Measurements from ENCODE around the gene AMPD2. TPM values are rescaled to one million over a fixed set of nuclear protein-coding genes. Genes with fewer than 3 reads are reported as not detected.

The AMPD2 gene
- total and polyA plus RNA-seq, 5 donors = 8.4 to 26.1 (median 22.4) TPM

- DNase-seq (peak in 2 of 3 donors; percentile 14 to 78), ATAC-seq (peak in 1 of 2 donors; percentile 29)
- intact Hi-C loops (cut with DNase I) = loop anchor here in 3 of 4 donors (5.0 to 10.0 kb wide), 2 partner anchors 86 to 352 kb away; partner anchors contain the start of genes GNAI3 (in 2 of the 3) and AHCYL1 (in 1 of the 3)
- Histone ChIP-seq H3K4me1 (ENCODE audit: control insufficient read depth, insufficient read depth, low read length) (peaks cover 2% of the 10 kb centered on the region), H3K27ac (ENCODE audit: low read length) (no peak overlapping the region), H3K4me3 (ENCODE audit: low read length) (no peak overlapping the region), H3K27me3 (ENCODE audit: control insufficient read depth, insufficient read depth) (no peaks in the 10 kb centered on the region), H3K9me3 (ENCODE audit: control insufficient read depth, low read length) (no peaks in the 10 kb centered on the region)
- WGBS = 54% methylated on average over 5 of the region's 5 CpGs
Observed at GRCh38 chr1:109632671-109633346, 13.2 kb downstream of the AMPD2 start.

DNA sequence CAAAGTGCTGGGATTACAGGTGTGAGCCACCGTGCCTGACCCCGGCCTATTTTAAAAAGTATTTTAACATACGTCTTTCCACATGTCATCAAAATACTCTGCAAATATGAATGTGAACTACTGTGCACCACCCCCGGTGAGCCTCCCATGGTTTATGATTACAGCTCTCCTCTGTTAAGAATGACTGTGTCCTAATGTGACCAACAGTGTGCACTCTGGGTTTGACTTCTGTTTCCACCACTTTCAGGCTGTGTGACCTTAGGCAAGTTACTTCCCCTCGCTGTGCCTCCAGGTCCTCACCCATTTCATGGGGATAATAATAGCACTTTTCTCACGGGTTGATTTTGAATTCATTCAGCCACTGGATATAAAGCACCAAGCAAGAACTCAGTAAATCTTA is 14.7 kb downstream of the AMPD2 start:
- no peaks in the 10 kb centered on the region for H3K9me3 ChIP-seq (ENCODE audit: control insufficient read depth, low read length)
- peaks cover 2% of the 10 kb centered on the region for H3K4me1 ChIP-seq (ENCODE audit: control insufficient read depth, insufficient read depth, low read length)
- 80% methylated on average over 6 of the region's 6 CpGs for WGBS
- no peak overlapping the region for H3K27ac ChIP-seq (ENCODE audit: low read length)
- intact Hi-C loops (cut with DNase I) = loop anchor here in 3 of 4 donors (5.0 to 10.0 kb wide), 2 partner anchors 87 to 351 kb away; partner anchors contain the start of genes GNAI3 (in 2 of the 3) and AHCYL1 (in 1 of the 3)
- no peaks in the 10 kb centered on the region for H3K27me3 ChIP-seq (ENCODE audit: control insufficient read depth, insufficient read depth)
- H3K4me3 ChIP-seq (ENCODE audit: low read length) = no peak overlapping the region
- ATAC-seq (no peak), DNase-seq (no peak)

- WGBS = 63% methylated on average over 13 of the region's 13 CpGs
- DNase-seq = peak in 2 of 3 donors; percentile 17 to 34
- Histone ChIP-seq H3K4me3 (ENCODE audit: low read length) (no peak overlapping the region), H3K4me1 (ENCODE audit: control insufficient read depth, insufficient read depth, low read length) (peaks cover 2% of the 10 kb centered on the region), H3K27me3 (ENCODE audit: control insufficient read depth, insufficient read depth) (no peaks in the 10 kb centered on the region), H3K27ac (ENCODE audit: low read length) (no peak overlapping the region), H3K9me3 (ENCODE audit: control insufficient read depth, low read length) (no peaks in the 10 kb centered on the region)
- ATAC-seq = no peak
- intact Hi-C loops (cut with DNase I) = loop anchor here in 3 of 4 donors (5.0 to 10.0 kb wide), 3 partner anchors 88 to 350 kb away; partner anchors contain the start of genes AHCYL1 (in 2 of the 3) and GNAI3 (in 2 of the 3)
Observed at GRCh38 chr1:109634771-109635750, 15.4 kb downstream of the AMPD2 start.

GRCh38 chr1:109635862-109636200 is 16.2 kb downstream of the AMPD2 start:
- Histone ChIP-seq H3K27ac (ENCODE audit: low read length) (peak overlapping the region; percentile 20), H3K4me1 (ENCODE audit: control insufficient read depth, insufficient read depth, low read length) (peaks cover 2% of the 10 kb centered on the region), H3K27me3 (ENCODE audit: control insufficient read depth, insufficient read depth) (no peaks in the 10 kb centered on the region), H3K4me3 (ENCODE audit: low read length) (no peak overlapping the region), H3K9me3 (ENCODE audit: control insufficient read depth, low read length) (no peaks in the 10 kb centered on the region)
- intact Hi-C loops (cut with DNase I) = loop anchor here in 2 of 4 donors (5.0 to 10.0 kb wide), 2 partner anchors 346 to 349 kb away; partner anchors contain the start of gene AHCYL1 (in 2 of the 2)
- WGBS = 47% methylated on average over 2 of the region's 2 CpGs
- no peak for ATAC-seq
- peak in 1 of 3 donors; percentile 40 for DNase-seq

DNA sequence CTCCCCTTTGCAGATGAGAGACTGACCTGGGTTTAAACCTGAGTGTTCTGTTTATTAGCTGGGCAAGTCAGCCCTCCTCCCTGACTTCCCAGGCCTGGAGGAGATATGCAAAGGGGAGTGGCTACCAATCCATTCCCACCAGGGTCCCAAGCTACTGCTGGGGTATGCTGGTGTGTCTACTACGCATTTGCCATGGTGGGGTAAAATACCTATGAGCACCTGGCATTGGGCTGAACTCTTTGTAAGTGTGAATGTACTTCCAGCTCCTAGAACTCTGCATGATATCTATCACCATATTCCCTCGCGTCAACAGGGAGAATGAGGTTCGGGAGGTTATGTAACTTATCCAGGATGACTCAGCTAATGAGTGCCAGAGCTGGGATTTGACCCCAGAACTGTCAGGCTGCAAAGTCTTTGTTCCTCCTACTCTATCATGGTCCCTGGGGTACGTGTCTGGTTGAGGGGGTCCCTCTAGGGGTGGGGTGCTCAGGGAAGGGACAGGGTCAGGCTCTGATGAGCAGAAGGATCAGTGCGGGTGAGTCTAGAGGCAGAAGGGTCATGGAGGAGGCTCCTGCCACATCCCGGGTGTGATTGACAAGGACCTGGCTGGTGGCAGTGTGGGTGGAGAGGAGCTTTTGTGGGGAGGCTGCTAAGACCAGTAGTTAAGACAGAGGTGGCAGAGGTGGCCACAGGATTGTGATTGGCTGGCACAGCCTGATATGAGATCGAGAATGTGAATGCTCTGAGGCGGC is 16.7 kb downstream of the AMPD2 start:
- Histone ChIP-seq H3K27ac (ENCODE audit: low read length) (peak overlapping the region; percentile 20), H3K4me1 (ENCODE audit: control insufficient read depth, insufficient read depth, low read length) (peaks cover 2% of the 10 kb centered on the region), H3K9me3 (ENCODE audit: control insufficient read depth, low read length) (no peaks in the 10 kb centered on the region), H3K4me3 (ENCODE audit: low read length) (no peak overlapping the region), H3K27me3 (ENCODE audit: control insufficient read depth, insufficient read depth) (no peaks in the 10 kb centered on the region)
- DNase-seq = peak in 1 of 3 donors; percentile 54
- intact Hi-C loops (cut with DNase I) = loop anchor here in 2 of 4 donors (5.0 to 10.0 kb wide), 2 partner anchors 346 to 348 kb away; partner anchors contain the start of gene AHCYL1 (in 2 of the 2)
- WGBS = 36% methylated on average over 9 of the region's 9 CpGs
- ATAC-seq = peak; percentile 38 to 42

DNA sequence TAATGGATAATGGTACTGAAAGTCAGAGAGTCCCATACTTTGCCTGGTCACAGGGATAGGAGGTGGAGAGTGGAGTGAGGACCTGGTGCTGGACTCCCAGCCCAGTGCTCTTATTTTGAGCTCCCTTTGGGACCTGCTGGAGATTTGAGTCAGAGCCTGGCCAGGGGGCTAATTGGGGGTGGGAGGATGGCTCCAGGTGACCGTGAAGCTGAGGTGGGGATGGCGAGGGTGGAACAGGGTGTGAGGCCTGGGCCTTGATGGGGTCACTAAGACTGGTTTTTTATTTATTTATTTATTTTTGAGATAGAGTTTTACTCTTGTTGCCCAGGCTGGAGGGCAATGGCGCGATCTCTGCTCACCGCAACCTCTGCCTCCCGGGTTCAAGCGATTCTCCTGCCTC is 17.8 kb downstream of the AMPD2 start:
- peak in 1 of 3 donors; percentile 10 for DNase-seq
- no peak overlapping the region for H3K27ac ChIP-seq (ENCODE audit: low read length)
- H3K4me3 ChIP-seq (ENCODE audit: low read length) = no peak overlapping the region
- H3K9me3 ChIP-seq (ENCODE audit: control insufficient read depth, low read length) = no peaks in the 10 kb centered on the region
- no peaks in the 10 kb centered on the region for H3K27me3 ChIP-seq (ENCODE audit: control insufficient read depth, insufficient read depth)
- H3K4me1 ChIP-seq (ENCODE audit: control insufficient read depth, insufficient read depth, low read length) = peaks cover 2% of the 10 kb centered on the region
- 91% methylated on average over 7 of the region's 7 CpGs for WGBS
- intact Hi-C loops (cut with DNase I) = loop anchor here in 2 of 4 donors (5.0 to 10.0 kb wide), 2 partner anchors 345 to 347 kb away; partner anchors contain the start of gene AHCYL1 (in 2 of the 2)
- no peak for ATAC-seq

GRCh38 chr1:109639063-109639840 is 19.6 kb downstream of the AMPD2 start:
- H3K4me3 ChIP-seq (ENCODE audit: low read length) = no peak overlapping the region
- no peaks in the 10 kb centered on the region for H3K9me3 ChIP-seq (ENCODE audit: control insufficient read depth, low read length)
- H3K4me1 ChIP-seq (ENCODE audit: control insufficient read depth, insufficient read depth, low read length) = peaks cover 2% of the 10 kb centered on the region
- no peak for ATAC-seq
- intact Hi-C loops (cut with DNase I) = loop anchor here in 2 of 4 donors (5.0 to 10.0 kb wide), 2 partner anchors 343 to 346 kb away; partner anchors contain the start of gene AHCYL1 (in 2 of the 2)
- WGBS = 86% methylated on average over 9 of the region's 9 CpGs
- no peak overlapping the region for H3K27ac ChIP-seq (ENCODE audit: low read length)
- peak in 2 of 3 donors; percentile 10 to 16 for DNase-seq
- no peaks in the 10 kb centered on the region for H3K27me3 ChIP-seq (ENCODE audit: control insufficient read depth, insufficient read depth)

DNA sequence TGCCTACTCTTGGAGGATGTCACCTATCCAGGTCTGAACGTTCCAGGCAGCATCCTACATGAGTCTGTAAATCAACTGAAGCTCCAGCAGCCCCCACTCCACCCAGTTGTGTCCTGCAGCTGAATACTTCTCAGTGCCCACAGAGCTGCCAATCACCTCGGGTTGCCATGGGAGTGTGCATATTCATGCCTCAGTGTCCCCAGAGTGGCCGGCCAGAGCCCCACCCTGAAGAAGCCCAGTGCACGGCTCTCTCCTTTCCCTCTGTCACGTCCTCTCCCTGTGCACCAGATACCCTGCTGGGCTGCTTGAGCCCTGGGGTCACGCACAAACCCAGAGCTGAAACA is 20.2 kb downstream of the AMPD2 start:
- Histone ChIP-seq H3K4me1 (ENCODE audit: control insufficient read depth, insufficient read depth, low read length) (peaks cover 2% of the 10 kb centered on the region), H3K27ac (ENCODE audit: low read length) (no peak overlapping the region), H3K27me3 (ENCODE audit: control insufficient read depth, insufficient read depth) (no peaks in the 10 kb centered on the region), H3K9me3 (ENCODE audit: control insufficient read depth, low read length) (no peaks in the 10 kb centered on the region), H3K4me3 (ENCODE audit: low read length) (no peak overlapping the region)
- WGBS = 51% methylated on average over 6 of the region's 6 CpGs
- peak in 1 of 3 donors; percentile 53 for DNase-seq
- ATAC-seq = no peak
- intact Hi-C loops (cut with DNase I) = loop anchor here (2.0 to 10.0 kb wide), 5 partner anchors 93 to 345 kb away; partner anchors contain the start of genes AHCYL1 (in 4 of the 4) and GNAI3 (in 1 of the 4)

- Histone ChIP-seq H3K4me3 (ENCODE audit: low read length) (no peak overlapping the region), H3K27me3 (ENCODE audit: control insufficient read depth, insufficient read depth) (no peaks in the 10 kb centered on the region), H3K9me3 (ENCODE audit: control insufficient read depth, low read length) (no peaks in the 10 kb centered on the region), H3K4me1 (ENCODE audit: control insufficient read depth, insufficient read depth, low read length) (peaks cover 2% of the 10 kb centered on the region), H3K27ac (ENCODE audit: low read length) (no peak overlapping the region)
- intact Hi-C loops (cut with DNase I) = loop anchor here (2.0 to 10.0 kb wide), 5 partner anchors 93 to 344 kb away; partner anchors contain the start of genes AHCYL1 (in 2 of the 4) and GNAI3 (in 1 of the 4)
- WGBS = 37% methylated on average over 5 of the region's 5 CpGs
- peak; percentile 49 to 67 for ATAC-seq
- DNase-seq = peak; percentile 86 to 95 (median 93)
Observed at GRCh38 chr1:109640285-109640865, 20.7 kb downstream of the AMPD2 start.

Data from right cardiac atrium (tissue), 5 donors.